GM12873 (cell line): ENCODE results near the gene FOXD3.

Experiments
- TF ChIP-seq, protein P1 (sequence below): IDR thresholded peaks from 2 replicates; pipeline ENCODE4 v1.5.1; 2012; ENCODE audit warnings: low read depth, mild to moderate bottlenecking, moderate library complexity, low read length, control low read depth; ENCODE audit not compliant: insufficient read depth; ENCODE audit errors: missing control alignments

FOXD3 gene

DNA sequence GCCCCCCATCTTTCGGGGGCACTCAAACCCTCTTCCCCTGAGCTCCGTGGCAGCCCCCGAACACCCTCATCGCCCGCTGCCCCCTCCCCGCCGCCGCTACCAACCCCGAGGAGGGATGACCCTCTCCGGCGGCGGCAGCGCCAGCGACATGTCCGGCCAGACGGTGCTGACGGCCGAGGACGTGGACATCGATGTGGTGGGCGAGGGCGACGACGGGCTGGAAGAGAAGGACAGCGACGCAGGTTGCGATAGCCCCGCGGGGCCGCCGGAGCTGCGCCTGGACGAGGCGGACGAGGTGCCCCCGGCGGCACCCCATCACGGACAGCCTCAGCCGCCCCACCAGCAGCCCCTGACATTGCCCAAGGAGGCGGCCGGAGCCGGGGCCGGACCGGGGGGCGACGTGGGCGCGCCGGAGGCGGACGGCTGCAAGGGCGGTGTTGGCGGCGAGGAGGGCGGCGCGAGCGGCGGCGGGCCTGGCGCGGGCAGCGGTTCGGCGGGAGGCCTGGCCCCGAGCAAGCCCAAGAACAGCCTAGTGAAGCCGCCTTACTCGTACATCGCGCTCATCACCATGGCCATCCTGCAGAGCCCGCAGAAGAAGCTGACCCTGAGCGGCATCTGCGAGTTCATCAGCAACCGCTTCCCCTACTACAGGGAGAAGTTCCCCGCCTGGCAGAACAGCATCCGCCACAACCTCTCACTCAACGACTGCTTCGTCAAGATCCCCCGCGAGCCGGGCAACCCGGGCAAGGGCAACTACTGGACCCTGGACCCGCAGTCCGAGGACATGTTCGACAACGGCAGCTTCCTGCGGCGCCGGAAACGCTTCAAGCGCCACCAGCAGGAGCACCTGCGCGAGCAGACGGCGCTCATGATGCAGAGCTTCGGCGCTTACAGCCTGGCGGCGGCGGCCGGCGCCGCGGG is 837 bp downstream of the FOXD3 start:
- TF ChIP-seq, protein P1, sequence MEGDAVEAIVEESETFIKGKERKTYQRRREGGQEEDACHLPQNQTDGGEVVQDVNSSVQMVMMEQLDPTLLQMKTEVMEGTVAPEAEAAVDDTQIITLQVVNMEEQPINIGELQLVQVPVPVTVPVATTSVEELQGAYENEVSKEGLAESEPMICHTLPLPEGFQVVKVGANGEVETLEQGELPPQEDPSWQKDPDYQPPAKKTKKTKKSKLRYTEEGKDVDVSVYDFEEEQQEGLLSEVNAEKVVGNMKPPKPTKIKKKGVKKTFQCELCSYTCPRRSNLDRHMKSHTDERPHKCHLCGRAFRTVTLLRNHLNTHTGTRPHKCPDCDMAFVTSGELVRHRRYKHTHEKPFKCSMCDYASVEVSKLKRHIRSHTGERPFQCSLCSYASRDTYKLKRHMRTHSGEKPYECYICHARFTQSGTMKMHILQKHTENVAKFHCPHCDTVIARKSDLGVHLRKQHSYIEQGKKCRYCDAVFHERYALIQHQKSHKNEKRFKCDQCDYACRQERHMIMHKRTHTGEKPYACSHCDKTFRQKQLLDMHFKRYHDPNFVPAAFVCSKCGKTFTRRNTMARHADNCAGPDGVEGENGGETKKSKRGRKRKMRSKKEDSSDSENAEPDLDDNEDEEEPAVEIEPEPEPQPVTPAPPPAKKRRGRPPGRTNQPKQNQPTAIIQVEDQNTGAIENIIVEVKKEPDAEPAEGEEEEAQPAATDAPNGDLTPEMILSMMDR: no peak

DNA sequence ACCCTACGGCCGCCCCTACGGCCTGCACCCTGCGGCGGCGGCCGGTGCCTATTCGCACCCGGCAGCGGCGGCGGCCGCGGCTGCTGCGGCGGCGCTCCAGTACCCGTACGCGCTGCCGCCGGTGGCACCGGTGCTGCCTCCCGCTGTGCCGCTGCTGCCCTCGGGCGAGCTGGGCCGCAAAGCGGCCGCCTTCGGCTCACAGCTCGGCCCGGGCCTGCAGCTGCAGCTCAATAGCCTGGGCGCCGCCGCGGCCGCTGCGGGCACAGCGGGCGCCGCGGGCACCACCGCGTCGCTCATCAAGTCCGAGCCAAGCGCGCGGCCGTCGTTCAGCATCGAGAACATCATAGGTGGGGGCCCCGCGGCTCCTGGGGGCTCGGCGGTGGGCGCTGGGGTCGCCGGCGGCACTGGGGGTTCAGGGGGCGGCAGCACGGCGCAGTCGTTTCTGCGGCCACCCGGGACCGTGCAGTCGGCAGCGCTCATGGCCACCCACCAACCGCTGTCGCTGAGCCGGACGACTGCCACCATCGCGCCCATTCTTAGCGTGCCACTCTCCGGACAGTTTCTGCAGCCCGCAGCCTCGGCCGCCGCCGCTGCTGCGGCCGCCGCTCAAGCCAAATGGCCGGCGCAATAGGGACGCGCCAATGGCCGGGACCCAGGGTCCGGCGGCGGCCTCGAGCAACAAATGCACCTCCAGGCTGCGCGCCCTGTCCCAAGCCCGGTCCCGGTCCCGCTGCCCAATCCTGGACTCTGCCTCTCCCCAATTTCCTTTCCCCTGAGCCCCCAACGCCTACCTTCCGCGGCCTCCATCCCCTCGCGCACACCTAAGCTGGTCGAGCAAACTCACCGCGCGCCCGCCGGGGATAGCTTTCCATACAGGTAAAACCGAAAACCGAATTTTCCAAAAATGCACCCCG is 1.8 kb downstream of the FOXD3 start:
- TF ChIP-seq, protein P1: no peak

DNA sequence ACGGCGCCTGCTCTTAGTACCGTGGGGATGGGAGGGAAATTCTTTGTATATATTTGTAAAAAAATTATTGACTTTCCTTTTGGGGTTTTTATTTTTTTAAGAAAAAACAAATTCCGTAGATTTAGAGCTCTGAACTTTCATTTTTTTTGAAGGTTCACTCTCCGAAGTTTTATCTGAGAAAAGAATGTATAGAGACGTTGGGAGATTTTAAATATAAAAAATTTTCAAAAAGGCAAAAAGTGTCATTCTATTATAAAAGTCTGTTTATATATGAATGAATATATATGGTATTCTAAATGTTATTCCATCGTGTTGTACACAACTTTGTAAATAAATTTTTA is 2.4 kb downstream of the FOXD3 start:
- TF ChIP-seq, protein P1: no peak

DNA sequence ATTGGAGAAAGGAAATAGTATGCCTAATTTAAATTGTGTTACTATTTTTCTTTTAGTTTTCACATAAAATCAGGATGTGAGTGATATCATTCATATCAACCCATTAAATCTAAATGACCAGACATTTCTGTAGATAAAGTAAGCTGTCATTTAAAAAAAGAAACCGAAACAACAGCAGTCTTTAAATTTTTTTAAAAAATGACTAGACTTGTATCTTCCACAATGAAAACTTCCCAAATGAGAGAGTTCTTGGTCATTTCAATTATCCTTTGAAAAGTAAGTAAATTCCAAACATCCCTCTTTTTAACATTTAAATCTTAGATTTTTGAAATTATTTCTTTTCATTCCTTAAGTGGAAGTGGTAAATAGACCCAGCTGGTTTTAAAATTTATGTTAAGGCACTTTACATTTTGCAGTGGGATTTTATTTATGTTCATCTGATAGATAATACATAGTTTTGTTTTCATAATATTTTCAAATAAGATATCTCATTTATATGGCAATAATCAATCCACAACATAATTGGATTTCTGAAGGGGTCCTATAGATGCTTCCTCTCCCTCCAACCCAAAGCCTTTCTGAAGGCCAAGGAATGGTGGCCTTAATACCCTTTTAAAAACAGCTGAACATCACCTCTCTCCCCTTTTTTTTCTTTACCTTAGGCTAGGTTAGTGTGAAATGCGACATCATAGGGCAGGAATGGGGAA is 3.1 kb downstream of the FOXD3 start:
- TF ChIP-seq, protein P1: no peak

DNA sequence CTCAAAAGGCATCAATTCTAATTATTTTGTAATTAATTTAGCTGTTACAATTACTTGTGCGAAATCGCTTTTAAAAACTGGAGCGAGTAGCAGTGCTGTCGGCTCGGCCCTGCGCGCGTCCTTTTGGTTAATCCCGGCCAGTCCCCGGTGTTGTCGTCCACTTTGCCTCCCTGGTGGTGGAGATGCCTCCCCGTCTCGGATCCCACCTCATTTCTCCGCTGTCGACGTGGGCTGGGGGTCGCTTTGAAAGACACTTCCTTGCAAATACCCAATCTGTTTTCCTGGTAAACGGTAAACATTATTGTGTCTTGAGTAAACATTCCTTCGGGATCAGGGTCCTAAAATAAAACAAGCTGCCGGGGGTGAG is 3.7 kb downstream of the FOXD3 start:
- TF ChIP-seq, protein P1: no peak

DNA sequence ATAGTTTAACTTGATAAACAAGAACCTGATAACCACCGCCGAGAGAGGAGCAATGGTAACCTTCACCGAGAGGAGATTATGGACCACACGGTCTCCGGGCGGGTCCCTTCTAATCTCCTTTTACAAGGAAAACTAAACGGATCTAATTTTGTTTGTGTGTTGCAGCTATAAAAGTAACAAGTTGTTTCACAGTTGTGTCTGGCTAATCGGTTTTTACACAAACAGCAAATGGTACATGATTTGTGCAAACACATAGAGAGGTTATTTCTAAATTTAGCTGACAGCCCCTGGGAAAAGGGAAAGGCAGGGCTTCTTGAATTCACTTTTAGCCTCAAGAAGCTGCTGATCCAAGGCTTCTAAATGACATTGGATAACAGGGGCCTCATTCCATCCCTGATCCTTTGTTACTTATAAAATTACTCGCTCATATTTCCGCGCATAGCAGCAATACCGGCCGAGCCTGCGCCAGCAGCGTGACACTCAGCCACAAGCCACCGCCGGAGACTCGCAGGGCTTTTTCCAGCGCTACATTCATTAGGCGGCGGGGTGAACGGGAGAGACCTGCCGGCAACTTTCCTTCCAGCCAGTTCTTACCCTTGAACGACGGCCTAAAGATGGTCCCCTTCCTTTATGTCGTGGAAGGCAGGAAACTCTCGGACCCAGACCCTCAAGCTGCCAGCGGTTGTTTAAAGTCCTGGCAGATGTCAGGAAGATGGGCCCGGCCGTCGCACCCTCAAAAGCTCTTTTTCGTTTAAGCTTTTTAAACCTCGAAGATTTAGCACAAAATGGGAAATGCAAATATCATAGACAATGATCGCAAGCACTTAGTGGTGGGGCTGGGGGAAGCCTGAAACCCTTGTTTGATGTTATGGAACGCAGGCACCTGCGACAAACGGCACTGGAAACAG is 4.4 kb downstream of the FOXD3 start:
- TF ChIP-seq, protein P1: no peak
